ENCODE measurements around the gene TCF25.

DNA sequence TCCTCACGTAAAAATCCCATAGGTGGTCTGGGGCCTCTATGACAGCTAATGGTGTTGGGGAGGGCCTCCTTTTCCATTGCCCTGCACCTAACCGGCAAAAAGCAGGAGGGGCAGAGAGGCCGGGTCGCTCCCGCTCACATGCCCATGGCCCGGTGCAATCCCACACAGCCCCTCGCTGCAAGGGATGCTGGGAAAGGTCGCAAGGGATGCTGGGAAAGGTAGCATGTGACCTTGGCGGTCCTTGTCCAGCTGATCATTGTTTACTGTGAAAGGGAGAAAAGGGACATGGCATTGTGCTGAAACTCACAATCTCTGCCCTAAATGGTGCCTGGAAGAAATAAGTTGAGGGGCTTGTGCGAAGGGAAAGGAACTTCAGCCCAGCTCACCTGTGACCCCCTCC is 85.2 kb downstream of the TCF25 start:
- TF ChIP-seq, protein P1, sequence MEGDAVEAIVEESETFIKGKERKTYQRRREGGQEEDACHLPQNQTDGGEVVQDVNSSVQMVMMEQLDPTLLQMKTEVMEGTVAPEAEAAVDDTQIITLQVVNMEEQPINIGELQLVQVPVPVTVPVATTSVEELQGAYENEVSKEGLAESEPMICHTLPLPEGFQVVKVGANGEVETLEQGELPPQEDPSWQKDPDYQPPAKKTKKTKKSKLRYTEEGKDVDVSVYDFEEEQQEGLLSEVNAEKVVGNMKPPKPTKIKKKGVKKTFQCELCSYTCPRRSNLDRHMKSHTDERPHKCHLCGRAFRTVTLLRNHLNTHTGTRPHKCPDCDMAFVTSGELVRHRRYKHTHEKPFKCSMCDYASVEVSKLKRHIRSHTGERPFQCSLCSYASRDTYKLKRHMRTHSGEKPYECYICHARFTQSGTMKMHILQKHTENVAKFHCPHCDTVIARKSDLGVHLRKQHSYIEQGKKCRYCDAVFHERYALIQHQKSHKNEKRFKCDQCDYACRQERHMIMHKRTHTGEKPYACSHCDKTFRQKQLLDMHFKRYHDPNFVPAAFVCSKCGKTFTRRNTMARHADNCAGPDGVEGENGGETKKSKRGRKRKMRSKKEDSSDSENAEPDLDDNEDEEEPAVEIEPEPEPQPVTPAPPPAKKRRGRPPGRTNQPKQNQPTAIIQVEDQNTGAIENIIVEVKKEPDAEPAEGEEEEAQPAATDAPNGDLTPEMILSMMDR (optimal IDR thresholded peaks at IDR 0.05 in 1 of 3, IDR thresholded peaks at IDR 0.05 in 1 of 3, conservative IDR thresholded peaks at IDR 0.05 in 1 of 3; ENCODE audit: extremely low read depth in 1 of 3, insufficient read depth in 2 of 3, low read length in 3 of 3), result no peak
- no peak for TF ChIP-seq EZH2 (IDR thresholded peaks at IDR 0.05; ENCODE audit: low read length)
